GM18508 (cell line): ENCODE measurements around the gene RSKR.
"Not testable (repeated sequence)": the region's sequence is repeated elsewhere in the genome, so short reads cannot be mapped to it uniquely, and the experiment has no call there.

Experiments used
- ATAC-seq: cut with Tn5 transposase; IDR thresholded peaks from one replicate; pipeline ENCODE4 v1.9.1; 2021; ENCODE audit warnings: moderate number of reproducible peaks; ENCODE audit not compliant: insufficient read depth, unreplicated experiment

The RSKR gene

DNA sequence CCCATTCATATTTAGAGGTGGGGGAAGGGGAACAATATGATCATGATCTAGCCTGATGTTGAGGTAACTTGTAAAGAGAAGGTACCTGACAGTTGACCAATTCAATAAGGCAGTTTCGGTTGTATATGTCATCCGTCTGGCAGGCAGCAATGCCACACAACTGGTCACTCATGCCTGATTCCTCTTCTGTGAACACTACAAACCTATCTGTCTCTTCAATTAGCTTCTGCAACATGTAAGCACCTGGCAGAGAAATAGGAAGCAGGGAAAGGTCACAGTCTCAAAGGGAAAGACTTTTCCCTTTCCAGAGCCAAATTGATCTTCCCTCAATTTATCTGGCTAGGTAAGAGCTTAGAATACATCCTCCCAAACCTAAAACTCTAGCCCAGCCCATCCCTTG, 10.2 kb upstream of the RSKR start:
- no peak for ATAC-seq

DNA sequence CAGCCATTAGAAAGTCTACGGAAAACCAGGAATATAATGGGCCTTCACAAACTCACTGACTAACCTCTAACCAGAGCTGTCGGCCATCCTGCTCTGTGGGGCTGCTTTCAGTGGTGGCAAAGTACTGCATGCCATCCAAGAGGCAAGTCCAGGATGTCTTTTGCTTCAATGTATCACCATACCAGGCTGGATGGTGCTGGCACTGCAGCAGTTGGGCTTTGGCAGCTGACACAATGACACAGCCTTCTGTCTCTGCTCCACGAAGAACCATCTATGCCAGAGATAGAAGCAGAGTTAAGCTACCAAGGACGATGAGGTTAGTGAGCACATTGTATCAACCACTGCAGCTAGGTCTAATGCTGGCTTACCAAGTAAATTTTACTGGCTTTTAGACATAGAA, 9.7 kb upstream of the RSKR start:
- ATAC-seq, result no peak

GRCh38 chr17:28622186-28622585, 8.2 kb upstream of the RSKR start:
- no peak for ATAC-seq

DNA sequence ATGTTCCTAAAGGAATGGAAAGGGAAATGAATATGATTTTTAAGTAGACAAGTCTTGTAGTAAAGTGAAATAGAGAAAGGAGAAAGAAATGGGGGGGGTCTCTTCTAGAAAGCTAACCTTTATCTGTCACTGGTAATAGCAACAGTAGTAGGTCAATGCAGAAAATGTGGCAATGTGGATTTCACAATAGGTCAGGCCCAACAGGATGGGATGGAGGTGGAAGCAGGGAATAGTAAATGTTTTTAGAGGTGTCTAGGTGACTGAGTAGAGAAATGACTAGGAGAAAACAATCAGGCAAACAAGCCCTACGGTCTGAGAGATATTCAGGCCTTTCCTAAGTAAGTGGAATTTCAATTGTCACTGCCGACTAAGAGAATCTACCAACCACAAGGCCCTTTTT, 6.0 kb upstream of the RSKR start:
- ATAC-seq, result no peak

- no peak for ATAC-seq
Observed at GRCh38 chr17:28618464-28618863, 4.5 kb upstream of the RSKR start.

GRCh38 chr17:28616281-28616680, 2.3 kb upstream of the RSKR start:
- ATAC-seq, result no peak

GRCh38 chr17:28615260-28615940, 1.4 kb upstream of the RSKR start:
- no peak for ATAC-seq

- no peak for ATAC-seq
Observed at GRCh38 chr17:28612936-28613872, 781 bp downstream of the RSKR start.

DNA sequence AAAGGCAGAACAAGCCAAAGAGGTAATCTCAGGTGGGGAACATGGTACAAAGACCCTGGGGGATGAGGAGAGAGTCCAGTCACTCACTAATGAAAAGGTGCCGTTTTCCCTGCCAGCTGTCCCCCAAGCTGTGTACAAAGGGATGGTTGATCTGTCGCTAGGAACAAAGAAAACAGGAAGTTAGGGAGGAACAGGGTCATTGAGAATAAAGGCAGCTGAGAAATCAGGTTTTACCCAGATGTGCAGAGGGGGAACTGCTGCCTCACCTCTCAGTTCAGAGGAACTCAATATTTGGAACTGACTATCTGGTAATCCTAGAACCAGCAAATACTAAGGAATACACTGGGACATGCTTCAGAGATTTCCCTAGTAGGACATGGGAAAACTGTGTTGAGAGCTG, 1.5 kb downstream of the RSKR start:
- no peak for ATAC-seq

- no peak for ATAC-seq
Observed at GRCh38 chr17:28610376-28610775, 3.6 kb downstream of the RSKR start.

- not testable (repeated sequence) for ATAC-seq
Observed at GRCh38 chr17:28604031-28604430, 10.0 kb downstream of the RSKR start.

- ATAC-seq, result peak; percentile 23
Observed at GRCh38 chr17:28599311-28600184, 14.4 kb downstream of the RSKR start.

- ATAC-seq, result peak; percentile 50
Observed at GRCh38 chr17:28598799-28599310, 15.1 kb downstream of the RSKR start, which contains the start of gene SPAG5. TSS of gene SPAG5 (minus strand) at chr17:28599025. CDS start at chr17:28598946, 79 bp downstream.

DNA sequence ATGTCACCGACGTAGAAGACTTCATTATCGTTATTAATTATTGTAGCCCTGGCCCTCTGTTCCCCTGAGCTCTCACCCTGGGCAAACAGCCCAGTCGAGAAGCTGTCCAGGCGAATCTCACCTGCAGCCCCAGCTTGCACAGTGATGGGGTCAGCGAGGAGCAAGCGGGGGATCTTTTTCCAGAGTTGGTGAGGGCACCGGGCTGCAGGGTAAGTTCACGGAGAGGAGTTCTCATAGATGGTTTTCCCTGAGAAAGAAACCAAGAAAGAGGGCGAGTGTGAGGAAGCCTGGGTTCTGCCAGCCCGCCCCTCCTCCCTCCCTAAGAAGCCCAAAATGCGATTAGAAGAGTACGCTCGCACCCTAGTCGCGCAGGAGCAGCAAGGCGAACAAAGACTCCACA, 15.6 kb downstream of the RSKR start:
- no peak for ATAC-seq

GRCh38 chr17:28597606-28598383, 16.2 kb downstream of the RSKR start:
- no peak for ATAC-seq

- ATAC-seq, result no peak
Observed at GRCh38 chr17:28592260-28592659, 21.7 kb downstream of the RSKR start.

DNA sequence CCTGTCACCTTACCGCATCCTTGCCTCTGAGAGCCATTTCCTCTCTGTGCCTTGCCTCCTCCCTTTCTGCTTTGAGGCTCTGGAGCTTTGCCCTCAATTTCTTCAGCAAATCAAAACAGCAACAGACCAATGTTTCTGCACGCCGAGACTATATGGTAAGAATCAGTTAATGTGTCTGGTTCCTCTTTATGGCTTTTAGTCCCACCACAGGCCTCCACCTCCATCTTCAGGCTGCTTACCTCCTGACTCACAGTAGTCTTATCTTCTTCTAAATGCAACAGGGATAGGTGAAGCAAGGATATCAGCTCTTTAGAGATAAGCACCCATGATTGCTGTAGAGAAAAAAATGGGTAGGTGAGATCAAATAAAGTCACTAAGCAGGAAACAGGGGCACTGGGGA, 28.1 kb downstream of the RSKR start:
- no peak for ATAC-seq

GRCh38 chr17:28584434-28584833, 29.6 kb downstream of the RSKR start:
- no peak for ATAC-seq

DNA sequence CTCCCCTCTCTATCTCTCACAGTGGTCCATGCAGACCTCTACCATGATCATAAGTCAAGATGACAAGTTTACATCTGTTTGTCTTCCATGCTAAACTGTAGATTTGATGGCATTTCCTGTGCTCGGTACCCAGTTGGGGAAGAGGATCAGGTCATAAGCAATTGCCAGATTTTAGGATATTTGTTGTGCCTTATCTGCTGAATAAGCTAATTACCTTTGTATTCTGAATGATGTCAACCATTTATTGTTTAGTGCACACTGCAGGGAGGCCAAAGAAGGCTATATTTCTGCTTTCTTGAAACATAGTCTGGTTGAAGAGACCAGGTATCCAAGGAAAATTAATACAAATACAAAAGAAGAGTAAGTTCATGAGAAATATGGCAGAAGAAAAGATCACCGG, 31.5 kb downstream of the RSKR start:
- no peak for ATAC-seq

DNA sequence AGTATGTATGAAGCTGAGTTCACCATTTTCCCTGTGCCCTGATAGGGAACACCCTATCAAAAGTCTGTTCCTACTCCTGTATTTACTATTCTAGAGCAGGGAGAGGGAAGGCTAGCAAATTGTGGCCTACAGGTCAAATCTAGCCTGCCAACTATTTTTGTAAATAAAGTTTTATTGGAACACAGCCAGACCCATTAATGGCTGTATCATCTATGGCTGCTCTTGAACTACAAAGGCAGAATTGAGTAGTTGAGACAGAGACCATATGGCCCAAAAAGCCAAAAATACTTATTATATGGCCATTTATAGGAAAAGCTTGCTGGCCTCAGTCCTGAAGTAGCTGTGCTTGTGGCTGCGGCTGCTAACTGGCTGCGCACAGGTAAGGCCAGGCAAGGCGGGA, 33.0 kb downstream of the RSKR start:
- ATAC-seq, result no peak
